Smooth muscle cell (in vitro differentiated cells): ENCODE data around the gene KYNU. TPM values are rescaled to one million over a fixed set of nuclear protein-coding genes. Genes with fewer than 3 reads are reported as not detected.

Experiments
- DNase-seq: peaks from one replicate; lab custom pipeline; 2025; ENCODE audit not compliant: unreplicated experiment; lab: John Stamatoyannopoulos, UW
- H2AFZ ChIP-seq: fragments of 200-600 bp; sonication (generic); 2 replicates; pipeline ENCODE4 v1.6.0; 2016; ENCODE audit warnings: antibody characterized with exemption, low read depth, mild to moderate bottlenecking
- H3F3A ChIP-seq: fragments of 200-600 bp; sonication (generic); 2 replicates; pipeline ENCODE4 v1.6.0; 2017; ENCODE audit warnings: antibody characterized with exemption, low read depth
- H3K27ac ChIP-seq: fragments of 200-600 bp; sonication (generic); 2 replicates; pipeline ENCODE4 v1.5.1; 2016; ENCODE audit warnings: low read depth, mild to moderate bottlenecking
- H3K27me3 ChIP-seq: fragments of 200-600 bp; sonication (generic); 2 replicates; pipeline ENCODE4 v1.6.1; 2016; ENCODE audit warnings: low read depth, mild to moderate bottlenecking
- H3K36me3 ChIP-seq: fragments of 200-600 bp; sonication (generic); 2 replicates; pipeline ENCODE4 v1.5.1; 2016; ENCODE audit warnings: low read depth
- H3K4me1 ChIP-seq: fragments of 200-600 bp; sonication (generic); 2 replicates; pipeline ENCODE4 v1.5.1; 2016; ENCODE audit warnings: low read depth
- H3K4me2 ChIP-seq: fragments of 200-600 bp; sonication (generic); 2 replicates; pipeline ENCODE4 v1.6.0; 2016; ENCODE audit warnings: mild to moderate bottlenecking
- H3K4me3 ChIP-seq: fragments of 200-600 bp; sonication (generic); 2 replicates; pipeline ENCODE4 v1.5.1; 2016; ENCODE audit warnings: mild to moderate bottlenecking
- H3K79me2 ChIP-seq: fragments of 200-600 bp; sonication (generic); 2 replicates; pipeline ENCODE4 v1.6.0; 2016; ENCODE audit warnings: low read depth, mild to moderate bottlenecking
- H3K9ac ChIP-seq: fragments of 200-600 bp; sonication (generic); 2 replicates; pipeline ENCODE4 v1.6.0; 2016; ENCODE audit warnings: low read depth
- H3K9me3 ChIP-seq: fragments of 200-600 bp; sonication (generic); replicated peaks from 2 replicates; pipeline ENCODE4 v1.5.1; 2016; ENCODE audit warnings: low read depth
- H4K20me1 ChIP-seq: fragments of 200-600 bp; sonication (generic); 2 replicates; pipeline ENCODE4 v1.6.0; 2016; ENCODE audit warnings: low read depth
- WGBS: methylation state at CpG from one replicate; pipeline ENCODE4 v1.1.7; 2016; ENCODE audit warnings: low lambda C conversion rate; 5-methylcytosine and 5-hydroxymethylcytosine counted together
- polyA plus RNA-seq: library from polyadenylated mRNA; unstranded; fragments of >200 nt; fragmentation: Nextera tagmentation; extraction: Ambion mirVana; gene quantifications from 2 replicates; pipeline ENCODE4 v1.2.1, GENCODE V29; 2016
- total RNA-seq: library from RNA; depleted of rRNA; stranded (reverse); fragments of >200 nt; gene quantifications from 2 replicates; pipeline ENCODE4 v1.2.3, GENCODE V29; 2014
- TF ChIP-seq, protein P1 (sequence below): fragments of 200-600 bp; sonication (generic); IDR thresholded peaks from 2 replicates; pipeline ENCODE4 v1.5.1; 2017; ENCODE audit warnings: borderline replicate concordance, mild to moderate bottlenecking, antibody characterized with exemption; ENCODE audit not compliant: insufficient read depth, poor library complexity, severe bottlenecking

The KYNU gene
- total and polyA plus RNA-seq, 2 experiments from 2014 or later = 5.7 to 16.0 TPM

DNA sequence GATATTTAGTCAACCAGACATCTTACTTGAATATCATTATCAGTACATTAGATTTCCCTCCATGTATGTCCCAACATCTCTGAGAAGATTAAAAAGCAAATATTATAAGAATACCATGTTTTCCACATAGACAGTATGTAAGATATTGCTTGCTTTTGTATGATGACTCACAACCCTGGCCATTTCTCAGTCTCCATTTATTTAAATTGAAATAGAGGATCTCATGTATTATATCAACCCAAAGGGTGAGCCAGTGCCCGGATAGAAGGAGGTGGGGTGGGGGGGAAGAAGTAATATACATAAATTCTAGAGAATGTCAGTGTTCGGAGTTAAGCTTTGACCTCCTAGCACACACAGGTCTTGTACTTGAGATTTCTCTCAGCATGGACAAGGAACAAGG lies 109.6 kb downstream of the KYNU start:
- 89% methylated on average over 2 of the region's 2 CpGs for WGBS
- no peak overlapping the region for H3K27ac ChIP-seq

DNA sequence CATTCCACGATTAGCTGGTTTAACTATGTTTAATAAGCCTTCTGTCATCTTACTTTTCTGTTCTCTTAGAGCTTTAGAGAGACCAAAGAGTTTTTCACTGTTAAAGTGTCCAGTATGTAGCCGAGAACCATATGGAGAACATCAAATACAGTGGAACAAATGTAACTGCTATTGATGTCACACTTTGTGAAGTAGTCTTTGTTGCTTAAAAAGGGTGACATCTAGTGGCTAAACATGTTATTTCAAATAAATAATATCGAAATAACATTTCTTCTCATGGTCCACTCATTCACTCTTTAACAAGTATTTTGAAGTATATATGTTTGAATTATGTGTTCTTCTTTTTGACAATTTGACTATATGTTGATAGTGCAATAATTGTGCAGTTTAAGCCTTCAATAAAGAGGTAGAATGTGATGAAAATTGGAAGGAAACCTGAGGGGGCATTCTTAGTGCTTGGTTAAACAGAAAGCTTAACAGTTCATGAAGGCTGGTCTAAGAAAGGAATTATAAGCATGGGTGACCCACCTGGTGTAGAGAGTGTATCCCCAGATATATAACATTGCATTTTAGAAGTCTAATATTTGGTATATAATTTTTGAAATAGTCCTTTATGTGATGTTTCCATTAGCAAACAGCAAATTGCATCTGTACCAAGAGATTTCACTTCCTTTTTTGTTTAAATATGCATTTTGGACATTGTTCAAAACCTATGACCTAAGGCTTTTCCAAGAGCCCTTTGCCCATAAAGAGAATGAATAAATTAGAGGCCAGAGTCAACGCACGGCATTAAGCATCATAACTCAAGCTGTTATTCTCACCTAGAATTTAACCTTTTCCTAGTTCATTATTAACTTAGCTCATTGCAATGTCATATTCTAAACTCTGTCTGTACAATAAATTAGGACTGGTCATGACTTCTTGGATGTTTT lies 112.1 kb downstream of the KYNU start:
- no peak for DNase-seq
- Histone ChIP-seq H2AFZ (peak overlapping the region; percentile 70), H3K4me2 (no peak overlapping the region), H3K36me3 (no peaks in the 10 kb centered on the region), H3K4me1 (no peaks in the 10 kb centered on the region), H4K20me1 (no peaks in the 10 kb centered on the region), H3K79me2 (no peaks in the 10 kb centered on the region), H3K27ac (no peak overlapping the region), H3K4me3 (no peak overlapping the region), H3K9ac (no peak overlapping the region), H3K9me3 (no peaks in the 10 kb centered on the region), H3K27me3 (no peaks in the 10 kb centered on the region), H3F3A (no peaks in the 10 kb centered on the region)
- TF ChIP-seq, protein P1, sequence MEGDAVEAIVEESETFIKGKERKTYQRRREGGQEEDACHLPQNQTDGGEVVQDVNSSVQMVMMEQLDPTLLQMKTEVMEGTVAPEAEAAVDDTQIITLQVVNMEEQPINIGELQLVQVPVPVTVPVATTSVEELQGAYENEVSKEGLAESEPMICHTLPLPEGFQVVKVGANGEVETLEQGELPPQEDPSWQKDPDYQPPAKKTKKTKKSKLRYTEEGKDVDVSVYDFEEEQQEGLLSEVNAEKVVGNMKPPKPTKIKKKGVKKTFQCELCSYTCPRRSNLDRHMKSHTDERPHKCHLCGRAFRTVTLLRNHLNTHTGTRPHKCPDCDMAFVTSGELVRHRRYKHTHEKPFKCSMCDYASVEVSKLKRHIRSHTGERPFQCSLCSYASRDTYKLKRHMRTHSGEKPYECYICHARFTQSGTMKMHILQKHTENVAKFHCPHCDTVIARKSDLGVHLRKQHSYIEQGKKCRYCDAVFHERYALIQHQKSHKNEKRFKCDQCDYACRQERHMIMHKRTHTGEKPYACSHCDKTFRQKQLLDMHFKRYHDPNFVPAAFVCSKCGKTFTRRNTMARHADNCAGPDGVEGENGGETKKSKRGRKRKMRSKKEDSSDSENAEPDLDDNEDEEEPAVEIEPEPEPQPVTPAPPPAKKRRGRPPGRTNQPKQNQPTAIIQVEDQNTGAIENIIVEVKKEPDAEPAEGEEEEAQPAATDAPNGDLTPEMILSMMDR = peak; percentile 52
- 60% methylated on average over 5 of the region's 5 CpGs for WGBS

More for the DNA sequence above, 109.6 kb downstream of the KYNU start:
- Histone ChIP-seq H3K36me3 (no peaks in the 10 kb centered on the region), H2AFZ (no peak overlapping the region), H3K4me2 (no peak overlapping the region), H3K79me2 (no peaks in the 10 kb centered on the region), H3K4me3 (no peak overlapping the region), H3K4me1 (no peaks in the 10 kb centered on the region), H4K20me1 (no peaks in the 10 kb centered on the region), H3K9me3 (no peaks in the 10 kb centered on the region), H3F3A (no peaks in the 10 kb centered on the region), H3K9ac (no peak overlapping the region), H3K27me3 (no peaks in the 10 kb centered on the region)
- DNase-seq = no peak
- TF ChIP-seq, protein P1 = no peak

DNA sequence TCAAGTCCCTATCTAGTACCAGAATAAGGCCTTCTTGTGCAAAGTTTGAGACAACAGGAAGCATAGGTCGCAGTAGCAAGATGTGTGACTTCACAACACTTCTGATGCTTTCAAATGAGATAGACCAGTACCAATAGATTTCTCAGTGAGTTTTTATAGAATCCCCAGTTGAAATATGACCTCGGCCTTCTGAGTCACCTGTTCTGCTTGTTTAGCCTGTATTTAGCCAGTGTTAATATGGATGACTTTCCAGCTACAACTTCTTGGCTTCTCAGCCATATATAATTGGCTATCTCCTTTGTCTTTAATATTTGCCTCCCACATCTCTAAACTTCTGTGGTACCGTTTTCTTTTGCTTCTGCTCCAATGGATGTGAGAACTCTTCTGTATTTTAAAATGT lies 113.8 kb downstream of the KYNU start:
- H3K4me2 ChIP-seq = no peak overlapping the region
- no peaks in the 10 kb centered on the region for H4K20me1 ChIP-seq
- DNase-seq = no peak
- no peaks in the 10 kb centered on the region for H3K4me1 ChIP-seq
- H3K79me2 ChIP-seq = no peaks in the 10 kb centered on the region
- H3K4me3 ChIP-seq = no peak overlapping the region
- WGBS = 83% methylated on average over 3 of the region's 3 CpGs
- TF ChIP-seq, protein P1 = no peak
- H3K9ac ChIP-seq = no peak overlapping the region
- H2AFZ ChIP-seq = no peak overlapping the region
- no peak overlapping the region for H3K27ac ChIP-seq
- H3K27me3 ChIP-seq = no peaks in the 10 kb centered on the region
- no peaks in the 10 kb centered on the region for H3K36me3 ChIP-seq
- H3F3A ChIP-seq = no peaks in the 10 kb centered on the region
- no peaks in the 10 kb centered on the region for H3K9me3 ChIP-seq
